Measurements from ENCODE around the gene PPA2. TPM values are rescaled to one million over a fixed set of nuclear protein-coding genes. Genes with fewer than 3 reads are reported as not detected.
"Not testable (repeated sequence)": the region's sequence is repeated elsewhere in the genome, so short reads cannot be mapped to it uniquely, and the experiment has no call there.

Gene PPA2
- total RNA-seq, 1 donor from 2014 or later, result 95.3 TPM

GRCh38 chr4:105417624-105418023, 56.2 kb downstream of the PPA2 start:
- intact Hi-C loops (cut with micrococcal nuclease), result no loop called here
- DNase-seq (no peak), ATAC-seq (no peak)

- ATAC-seq, result no peak
- no peak for DNase-seq
- intact Hi-C loops (cut with micrococcal nuclease), result no loop called here
These were observed 58.5 kb downstream of the PPA2 start for GRCh38 chr4:105415281-105415744.

GRCh38 chr4:105414316-105414715, 59.5 kb downstream of the PPA2 start:
- no peak for ATAC-seq
- DNase-seq, result peak; percentile 27
- intact Hi-C loops (cut with micrococcal nuclease), result no loop called here

GRCh38 chr4:105409135-105409534, 64.7 kb downstream of the PPA2 start:
- DNase-seq; ATAC-seq; intact Hi-C loops (cut with micrococcal nuclease): not testable (repeated sequence)

GRCh38 chr4:105400901-105401677, 72.8 kb downstream of the PPA2 start:
- intact Hi-C loops (cut with micrococcal nuclease), result no loop called here
- DNase-seq, result no peak
- ATAC-seq, result no peak

- ATAC-seq, result no peak
- intact Hi-C loops (cut with micrococcal nuclease), result no loop called here
- no peak for DNase-seq
These were observed 74.2 kb downstream of the PPA2 start for GRCh38 chr4:105399532-105400161.

- DNase-seq (no peak), ATAC-seq (no peak)
- intact Hi-C loops (cut with micrococcal nuclease), result no loop called here
These were observed 81.0 kb downstream of the PPA2 start for GRCh38 chr4:105392858-105393257.

GRCh38 chr4:105389167-105389566, 84.7 kb downstream of the PPA2 start:
- intact Hi-C loops (cut with micrococcal nuclease), result no loop called here
- DNase-seq, result no peak
- no peak for ATAC-seq

GRCh38 chr4:105387466-105387865, 86.4 kb downstream of the PPA2 start:
- intact Hi-C loops (cut with micrococcal nuclease), result no loop called here
- DNase-seq (no peak), ATAC-seq (no peak)

- no peak for DNase-seq
- intact Hi-C loops (cut with micrococcal nuclease), result no loop called here
- no peak for ATAC-seq
These were observed 87.8 kb downstream of the PPA2 start for GRCh38 chr4:105386012-105386411.

- intact Hi-C loops (cut with micrococcal nuclease), result loop anchor here (10.0 kb wide), 1 partner anchor 91 kb away; no protein-coding TSS in a partner anchor
- ATAC-seq, result peak; percentile 32
These were observed 99.8 kb downstream of the PPA2 start for GRCh38 chr4:105374071-105374470.

GRCh38 chr4:105373324-105373723, 100.5 kb downstream of the PPA2 start:
- DNase-seq (no peak), ATAC-seq (peak; percentile 47)
- intact Hi-C loops (cut with micrococcal nuclease), result loop anchor here (10.0 kb wide), 1 partner anchor 91 kb away; no protein-coding TSS in a partner anchor

More at GRCh38 chr4:105374071-105374470, 99.8 kb downstream of the PPA2 start:
- DNase-seq, result no peak

GRCh38 chr4:105369988-105370387, 103.9 kb downstream of the PPA2 start:
- DNase-seq (no peak), ATAC-seq (no peak)
- intact Hi-C loops (cut with micrococcal nuclease), result loop anchor here (10.0 kb wide), 1 partner anchor 95 kb away; no protein-coding TSS in a partner anchor

GRCh38 chr4:105361053-105361452, 112.8 kb downstream of the PPA2 start:
- no peak for DNase-seq
- intact Hi-C loops (cut with micrococcal nuclease), result no loop called here
- no peak for ATAC-seq

- ATAC-seq (no peak), DNase-seq (no peak)
- intact Hi-C loops (cut with micrococcal nuclease), result no loop called here
These were observed 116.4 kb downstream of the PPA2 start for GRCh38 chr4:105357258-105357980.

GRCh38 chr4:105356194-105356593, 117.7 kb downstream of the PPA2 start:
- no peak for DNase-seq
- intact Hi-C loops (cut with micrococcal nuclease), result no loop called here
- ATAC-seq, result no peak

GRCh38 chr4:105352826-105353225, 121.0 kb downstream of the PPA2 start:
- ATAC-seq, result no peak
- intact Hi-C loops (cut with micrococcal nuclease), result no loop called here
- no peak for DNase-seq

- no peak for ATAC-seq
- intact Hi-C loops (cut with micrococcal nuclease), result no loop called here
- DNase-seq, result no peak
These were observed 122.0 kb downstream of the PPA2 start for GRCh38 chr4:105351861-105352260.

- DNase-seq, result no peak
- ATAC-seq, result no peak
- intact Hi-C loops (cut with micrococcal nuclease), result no loop called here
These were observed 122.9 kb downstream of the PPA2 start for GRCh38 chr4:105350859-105351490.
